Posterior vena cava (tissue), 2 donors: Measurements from ENCODE around the gene LDAH. TPM values are rescaled to one million over a fixed set of nuclear protein-coding genes. Genes with fewer than 3 reads are reported as not detected.

Source experiments
- DNase-seq: peaks from one replicate; pipeline ENCODE4 v3.0.0-alpha.2; 2020; ENCODE audit warnings: low spot score
- intact Hi-C, 2 donors: fragments of 100-400 bp; cut with DNase I; formaldehyde crosslinking; loops; one replicate each; pipeline versions ENCODE4 v1.14.1 to v1.14.2; 2022 to 2023
- total RNA-seq, 2 donors: library from RNA; stranded (reverse); fragmentation: NEBNext Ultra II Directional; extraction: Animal tissue kit (Norgen Biotek cat#: 25700); gene quantifications; one replicate each; pipeline ENCODE4 v1.2.1, GENCODE V29; 2021
- donor health status: DM: yes; HTN: yes; CAD: no.
- donor health status: DM: yes; HTN: yes; CAD: no.

LDAH gene
- total RNA-seq, 2 donors from 2014 or later = 13.6 to 16.9 TPM

DNA sequence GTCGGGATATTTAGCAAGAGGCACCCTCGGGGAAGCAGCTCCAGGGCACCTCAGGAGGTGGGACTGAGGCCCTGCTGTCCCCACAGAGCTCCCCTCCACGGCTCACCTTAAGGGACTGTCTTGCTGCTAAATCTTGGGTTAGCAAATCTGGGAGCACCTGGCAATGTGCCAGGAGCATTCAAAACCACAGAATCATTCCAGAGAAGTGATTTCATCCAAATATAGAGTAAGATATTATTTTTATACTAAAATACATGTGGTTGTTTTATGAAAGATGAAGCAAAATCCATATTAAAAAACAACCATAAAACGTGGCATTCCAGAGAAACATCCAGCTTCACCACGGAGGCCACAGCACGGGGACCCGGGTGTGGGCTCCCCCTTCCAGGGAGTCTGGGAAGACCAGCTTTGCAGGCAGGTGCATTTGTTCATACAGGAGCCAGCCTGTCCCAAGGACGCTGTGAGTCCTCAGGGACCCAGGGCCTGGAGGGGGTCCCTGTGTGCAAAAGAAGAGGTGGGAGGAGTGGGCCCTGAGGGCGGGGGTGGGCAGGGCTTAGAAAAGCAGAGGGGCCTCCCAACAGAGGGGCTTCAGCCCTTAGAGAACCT lies 188.3 kb downstream of the LDAH start:
- intact Hi-C loops = loop anchor here in 1 of 2 donors (5.0 kb wide), 1 partner anchor 187 kb away; the partner anchor contains the start of gene RHOB
- no peak for DNase-seq

Other genes starting within 250 kb of the LDAH start
- 10 to 100 TPM; 37.1 to 41.8 TPM for gene HS1BP3, start 172.0 kb downstream of the LDAH start, total RNA-seq
- gene GDF7, start 156.0 kb downstream of the LDAH start, total RNA-seq = 1 to 10 TPM; 3.6 to 3.8 TPM
- 1 to 10 TPM; 1.6 to 1.9 TPM for gene APOB, start 221.0 kb upstream of the LDAH start, total RNA-seq